Sigmoid colon (tissue), 7 donors: ENCODE measurements around the gene SAMD4A. TPM values are rescaled to one million over a fixed set of nuclear protein-coding genes. Genes with fewer than 3 reads are reported as not detected.
"Not testable (repeated sequence)": the region's sequence is repeated elsewhere in the genome, so short reads cannot be mapped to it uniquely, and the experiment has no call there.

Experiments used
- DNase-seq: peaks from one replicate; pipeline ENCODE4 v3.0.0-alpha.2; 2019
- H3K27ac ChIP-seq, 4 donors: fragments of 200-600 bp; sonication (generic); one replicate each; pipeline ENCODE4 v1.5.1; 2016 to 2019; ENCODE audit warnings: mild to moderate bottlenecking in 1 of 4
- H3K27me3 ChIP-seq, 3 donors: fragments of 200-600 bp; sonication (generic); one replicate each; pipeline ENCODE4 v1.5.1; 2019; ENCODE audit warnings: mild to moderate bottlenecking in 1 of 3
- H3K36me3 ChIP-seq, 4 donors: fragments of 200-600 bp; sonication (generic); one replicate each; pipeline ENCODE4 v1.5.1; 2016 to 2019
- H3K4me1 ChIP-seq, 4 donors: fragments of 200-600 bp; sonication (generic); one replicate each; pipeline ENCODE4 v1.5.1; 2017 to 2019
- H3K4me3 ChIP-seq, 4 donors: fragments of 200-600 bp; sonication (generic); one replicate each; pipeline ENCODE4 v1.5.1; 2017 to 2019; ENCODE audit warnings: mild to moderate bottlenecking in 2 of 4, moderate library complexity in 1 of 4
- H3K9me3 ChIP-seq, 4 donors: fragments of 200-600 bp in 3 of 4; sonication (generic) in 3 of 4; one replicate each; pipeline versions ENCODE4 v1.5.1 to v1.6.1; 2013 to 2019
- CTCF ChIP-seq, 4 experiments: fragments of 450-650 bp in 3 of 4; fragments of 200-600 bp in 1 of 4; IDR thresholded peaks; one replicate each; pipeline ENCODE4 v1.5.1; 2016 to 2019; ENCODE audit warnings: antibody characterized with exemption in 4 of 4, mild to moderate bottlenecking in 3 of 4, moderate library complexity in 2 of 4
- EP300 ChIP-seq, 4 donors: sonication (generic); formaldehyde crosslinking; IDR thresholded peaks; one replicate each; pipeline ENCODE4 v1.6.1; 2017; ENCODE audit warnings: antibody characterized with exemption in 4 of 4
- POLR2A ChIP-seq, 2 donors: fragments of 450-650 bp; IDR thresholded peaks; one replicate each; pipeline ENCODE4 v1.6.1; 2016; ENCODE audit warnings: antibody characterized with exemption in 2 of 2, mild to moderate bottlenecking in 2 of 2, moderate library complexity in 2 of 2
- POLR2AphosphoS5 ChIP-seq, 4 donors: sonication (generic); formaldehyde crosslinking; IDR thresholded peaks; one replicate each; pipeline ENCODE4 v1.6.1; 2017; ENCODE audit warnings: antibody characterized with exemption in 4 of 4
- WGBS, 2 donors: extraction: QIAGEN DNeasy Blood & Tissue Kit; methylation state at CpG; one replicate each; pipeline ENCODE4 v1.1.7; 2013; 5-methylcytosine and 5-hydroxymethylcytosine counted together
- intact Hi-C: fragments of 100-400 bp; cut with DNase I; formaldehyde crosslinking; loops from one replicate; pipeline ENCODE4 v1.15.1; 2023
- polyA plus RNA-seq, 3 donors: library from polyadenylated mRNA; stranded (reverse); fragments of 200-250 nt; gene quantifications; one replicate each; pipeline ENCODE4 v1.2.3, GENCODE V29; 2013
- total RNA-seq, 4 donors: library from RNA; depleted of rRNA; stranded (reverse); fragments of >200 nt; gene quantifications; one replicate each; pipeline ENCODE4 v1.1.0, GENCODE V29; 2016
- donor health status: healthy with polysubstance abuse.
- donor health status: Bipolar disorder and iron deficiency.
- donor health status: healthy.

The SAMD4A gene
- total and polyA plus RNA-seq, 7 donors = 4.2 to 135 (median 79.8) TPM

DNA sequence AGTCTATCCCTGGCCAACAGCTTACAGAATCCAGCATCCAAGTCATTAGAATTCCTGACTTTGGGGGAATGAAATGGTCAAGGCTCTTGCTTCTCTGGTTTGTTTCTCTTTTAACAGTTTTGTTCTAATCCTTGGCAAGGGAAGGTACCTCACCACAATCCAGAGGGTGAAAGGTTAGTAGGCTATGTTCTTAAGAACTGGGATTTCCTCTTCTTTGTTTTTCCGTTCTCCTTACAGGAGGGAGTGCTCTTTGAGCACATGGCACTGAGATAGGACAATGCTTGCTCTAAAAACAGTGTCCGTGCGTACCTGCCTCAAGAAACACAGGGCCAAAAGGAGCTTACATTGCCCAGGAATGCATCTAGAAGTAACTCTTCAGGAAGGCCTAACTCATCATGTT lies 179.1 kb downstream of the SAMD4A start:
- WGBS, 2 donors = 91 to 94% methylated on average over 3 of the region's 3 CpGs
- intact Hi-C loops = no loop called here
- Histone ChIP-seq H3K27me3 (no peaks in the 10 kb centered on the region), H3K4me1 (peaks cover 0 to 18% (median 9%) of the 10 kb centered on the region in 4 donors), H3K9me3 (no peaks in the 10 kb centered on the region), H3K36me3 (peaks cover 0 to 11% (median under 1%) of the 10 kb centered on the region in 4 donors), H3K27ac (peak overlapping the region in 1 of 4 donors; percentile 16), H3K4me3 (no peak overlapping the region)
- no peak for DNase-seq
- TF ChIP-seq POLR2AphosphoS5 (IDR thresholded peaks at IDR 0.05) = no peak
- no peak for TF ChIP-seq CTCF (IDR thresholded peaks at IDR 0.05)
- TF ChIP-seq EP300 (IDR thresholded peaks at IDR 0.05) = no peak
- TF ChIP-seq POLR2A (IDR thresholded peaks at IDR 0.05) = no peak

DNA sequence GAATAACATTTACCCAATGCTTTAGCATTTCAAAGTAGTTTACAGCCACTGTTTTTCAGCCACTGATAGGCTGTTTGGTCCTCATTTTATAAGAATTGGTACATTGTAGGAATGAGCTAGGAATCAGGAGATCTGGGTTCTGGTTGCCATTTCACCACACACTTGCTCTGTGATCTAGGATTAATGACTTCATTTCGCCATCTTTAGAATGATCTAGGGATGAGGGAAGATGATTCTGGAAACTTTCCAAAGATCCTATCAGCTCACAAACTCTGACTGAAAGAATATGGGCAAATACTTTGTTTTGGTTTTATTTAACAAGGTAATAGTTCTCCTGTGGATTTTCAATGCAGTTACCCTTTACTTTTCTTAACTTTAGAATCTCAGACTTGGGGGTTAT lies 180.7 kb downstream of the SAMD4A start:
- H3K4me3 ChIP-seq = no peak overlapping the region
- no peak for DNase-seq
- H3K27me3 ChIP-seq = no peaks in the 10 kb centered on the region
- H3K9me3 ChIP-seq = no peaks in the 10 kb centered on the region
- TF ChIP-seq CTCF (IDR thresholded peaks at IDR 0.05) (no peak), EP300 (IDR thresholded peaks at IDR 0.05) (no peak), POLR2A (IDR thresholded peaks at IDR 0.05) (no peak)
- peak overlapping the region in 1 of 4 donors; percentile 1 for H3K27ac ChIP-seq
- peaks cover 0 to 28% (median 9%) of the 10 kb centered on the region in 4 donors for H3K4me1 ChIP-seq
- intact Hi-C loops = no loop called here
- 88 to 96% methylated on average over 1 of the region's 1 CpG for WGBS, 2 donors
- H3K36me3 ChIP-seq = peaks cover 6 to 27% (median 10%) of the 10 kb centered on the region in 4 donors

DNA sequence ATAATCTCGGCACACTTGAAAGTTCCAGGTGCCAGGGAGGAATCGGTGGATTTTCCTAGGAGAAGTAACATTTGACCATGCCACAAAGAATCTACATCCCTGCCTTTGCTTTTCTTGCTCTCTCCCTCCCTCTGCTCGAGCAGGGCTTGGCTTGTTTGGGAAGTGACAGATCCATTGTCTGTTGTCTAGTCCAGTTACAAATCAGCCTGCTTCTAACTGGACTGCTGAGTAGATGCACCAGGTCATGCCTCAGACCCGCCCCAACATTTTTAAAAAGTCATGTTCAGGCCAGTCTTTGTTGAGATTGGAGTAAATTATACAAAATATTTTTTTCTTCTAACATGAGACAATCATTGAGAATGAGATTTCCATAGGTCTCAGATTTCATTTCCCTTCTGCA lies 182.3 kb downstream of the SAMD4A start:
- Histone ChIP-seq H3K4me1 (peaks cover 0 to 28% (median 9%) of the 10 kb centered on the region in 4 donors), H3K9me3 (no peaks in the 10 kb centered on the region)

GRCh38 chr14:54749727-54750126 lies 182.8 kb downstream of the SAMD4A start:
- Histone ChIP-seq H3K9me3 (no peaks in the 10 kb centered on the region), H3K36me3 (peaks cover 6 to 44% (median 10%) of the 10 kb centered on the region in 4 donors), H3K4me3 (no peak overlapping the region), H3K4me1 (peaks cover 0 to 26% (median 9%) of the 10 kb centered on the region in 4 donors), H3K27ac (peak overlapping the region in 2 of 4 donors; percentile 29 to 34), H3K27me3 (no peaks in the 10 kb centered on the region)
- no peak for TF ChIP-seq EP300 (IDR thresholded peaks at IDR 0.05)
- no peak for TF ChIP-seq POLR2AphosphoS5 (IDR thresholded peaks at IDR 0.05)
- TF ChIP-seq POLR2A (IDR thresholded peaks at IDR 0.05) = no peak
- no peak for TF ChIP-seq CTCF (IDR thresholded peaks at IDR 0.05)
- intact Hi-C loops = no loop called here
- DNase-seq = no peak
- WGBS, 2 donors = 93 to 94% methylated on average over 5 of the region's 5 CpGs

More for the DNA sequence above, 182.3 kb downstream of the SAMD4A start:
- 89 to 90% methylated on average over 4 of the region's 4 CpGs for WGBS, 2 donors
- peaks cover 6 to 39% (median 10%) of the 10 kb centered on the region in 4 donors for H3K36me3 ChIP-seq
- no peak for TF ChIP-seq EP300 (IDR thresholded peaks at IDR 0.05)
- TF ChIP-seq POLR2AphosphoS5 (IDR thresholded peaks at IDR 0.05) = no peak
- TF ChIP-seq POLR2A (IDR thresholded peaks at IDR 0.05) = no peak
- TF ChIP-seq CTCF (IDR thresholded peaks at IDR 0.05) = no peak
- no peaks in the 10 kb centered on the region for H3K27me3 ChIP-seq
- intact Hi-C loops = no loop called here
- peak overlapping the region in 2 of 4 donors; percentile 29 to 34 for H3K27ac ChIP-seq
- no peak overlapping the region for H3K4me3 ChIP-seq
- no peak for DNase-seq

DNA sequence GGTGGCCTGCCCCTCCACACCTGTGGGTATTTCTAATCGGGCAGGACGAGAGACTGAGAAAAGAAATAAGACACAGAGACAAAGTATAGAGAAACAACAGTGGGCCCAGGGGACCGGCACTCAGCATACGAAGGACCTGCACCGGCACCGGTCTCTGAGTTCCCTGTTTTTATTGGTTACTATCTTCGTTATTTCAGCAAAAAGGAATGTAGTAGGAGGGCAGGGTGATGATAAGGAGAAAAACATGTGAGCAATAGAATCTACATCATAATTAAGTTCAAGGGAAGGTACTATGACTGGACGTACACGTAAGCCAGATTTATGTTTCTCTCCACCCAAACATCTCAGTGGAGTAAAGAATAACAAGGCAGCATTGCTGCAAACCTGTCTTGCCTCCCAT lies 185.7 kb downstream of the SAMD4A start:
- Histone ChIP-seq H3K36me3 (peaks cover 6 to 51% (median 12%) of the 10 kb centered on the region in 4 donors), H3K4me1 (peaks cover 0 to 13% (median 4%) of the 10 kb centered on the region in 4 donors)
- H3K27ac ChIP-seq, H3K4me3 ChIP-seq, DNase-seq, H3K9me3 ChIP-seq, H3K27me3 ChIP-seq, intact Hi-C loops: not testable (repeated sequence)
- WGBS, 2 donors = 93 to 94% methylated on average over 9 of the region's 9 CpGs

GRCh38 chr14:54753396-54753795 lies 186.5 kb downstream of the SAMD4A start:
- H3K9me3 ChIP-seq, H3K27ac ChIP-seq, DNase-seq, H3K27me3 ChIP-seq, H3K4me3 ChIP-seq, intact Hi-C loops: not testable (repeated sequence)
- peaks cover 6 to 51% (median 13%) of the 10 kb centered on the region in 4 donors for H3K36me3 ChIP-seq
- peaks cover 0 to 13% (median 4%) of the 10 kb centered on the region in 4 donors for H3K4me1 ChIP-seq
- 90 to 94% methylated on average over 3 of the region's 3 CpGs for WGBS, 2 donors
